Esophagus squamous epithelium (tissue), 4 donors: ENCODE data around the gene RTN3.

Experiments
- POLR2A ChIP-seq, 4 donors: fragments of 450-650 bp; IDR thresholded peaks; one replicate each; pipeline ENCODE4 v1.6.1; 2017; ENCODE audit warnings: antibody characterized with exemption in 4 of 4, mild to moderate bottlenecking in 4 of 4, moderate library complexity in 3 of 4
- TF ChIP-seq, protein P1 (sequence below), 6 experiments: fragments of 450-650 bp in 4 of 6; fragments of 200-600 bp in 2 of 6; sonication (generic) in 2 of 6; IDR thresholded peaks; one replicate each; pipeline ENCODE4 v1.5.1; 2016 to 2019; ENCODE audit warnings: antibody characterized with exemption in 6 of 6, mild to moderate bottlenecking in 4 of 6, moderate library complexity in 4 of 6

DNA sequence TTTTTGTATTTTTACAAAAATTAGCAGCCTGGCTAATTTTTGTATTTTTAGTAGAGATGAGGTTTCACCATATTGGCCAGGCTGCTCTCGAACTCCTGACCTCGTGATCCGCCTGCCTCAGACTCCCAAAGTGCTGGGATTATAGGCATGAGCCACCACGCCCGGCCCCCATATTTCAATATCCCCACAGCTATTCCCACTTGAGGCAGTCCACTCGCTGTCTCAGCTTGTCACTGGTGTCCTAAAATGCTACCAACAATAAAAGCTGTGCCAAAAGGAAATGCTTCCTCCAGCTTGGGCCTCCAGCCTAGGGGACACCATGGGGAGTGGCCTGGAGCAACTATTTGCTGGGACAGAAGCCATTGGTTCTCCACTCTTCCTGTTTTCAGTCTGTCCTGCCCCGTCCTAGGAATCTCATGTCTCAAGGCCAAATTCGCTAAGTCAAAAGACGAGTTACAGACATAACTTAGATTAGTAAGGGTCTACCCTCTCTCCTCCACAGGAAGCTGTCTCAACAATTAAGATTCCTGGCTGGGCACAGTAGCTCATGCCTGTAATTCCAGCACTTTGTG is 124.6 kb downstream of the RTN3 start:
- TF ChIP-seq, protein P1, sequence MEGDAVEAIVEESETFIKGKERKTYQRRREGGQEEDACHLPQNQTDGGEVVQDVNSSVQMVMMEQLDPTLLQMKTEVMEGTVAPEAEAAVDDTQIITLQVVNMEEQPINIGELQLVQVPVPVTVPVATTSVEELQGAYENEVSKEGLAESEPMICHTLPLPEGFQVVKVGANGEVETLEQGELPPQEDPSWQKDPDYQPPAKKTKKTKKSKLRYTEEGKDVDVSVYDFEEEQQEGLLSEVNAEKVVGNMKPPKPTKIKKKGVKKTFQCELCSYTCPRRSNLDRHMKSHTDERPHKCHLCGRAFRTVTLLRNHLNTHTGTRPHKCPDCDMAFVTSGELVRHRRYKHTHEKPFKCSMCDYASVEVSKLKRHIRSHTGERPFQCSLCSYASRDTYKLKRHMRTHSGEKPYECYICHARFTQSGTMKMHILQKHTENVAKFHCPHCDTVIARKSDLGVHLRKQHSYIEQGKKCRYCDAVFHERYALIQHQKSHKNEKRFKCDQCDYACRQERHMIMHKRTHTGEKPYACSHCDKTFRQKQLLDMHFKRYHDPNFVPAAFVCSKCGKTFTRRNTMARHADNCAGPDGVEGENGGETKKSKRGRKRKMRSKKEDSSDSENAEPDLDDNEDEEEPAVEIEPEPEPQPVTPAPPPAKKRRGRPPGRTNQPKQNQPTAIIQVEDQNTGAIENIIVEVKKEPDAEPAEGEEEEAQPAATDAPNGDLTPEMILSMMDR (IDR thresholded peaks at IDR 0.05), result no peak
- no peak for TF ChIP-seq POLR2A (IDR thresholded peaks at IDR 0.05)
